H1 (cell line): ENCODE data around the gene CLDND1. TPM values are rescaled to one million over a fixed set of nuclear protein-coding genes. Genes with fewer than 3 reads are reported as not detected.

ENCODE experiments used
- SAP30 ChIP-seq: fragments of 300-600 bp; sonication (generic); IDR thresholded peaks from 2 replicates; pipeline ENCODE4 v1.7.1; 2012; ENCODE audit warnings: low read length, moderate library complexity, mild to moderate bottlenecking, inconsistent platforms; ENCODE audit not compliant: insufficient read depth, insufficient replicate concordance
- polyA plus RNA-seq, 7 experiments: library from polyadenylated mRNA; depleted of rRNA in 3 of 7; stranded (reverse) in 5 of 7; unstranded in 2 of 7; fragments of >200 nt in 5 of 7; fragments of 200-250 nt in 2 of 7; gene quantifications; 1 replicate in 5 of 7; 2 replicates in 1 of 7; 4 replicates in 1 of 7; pipeline versions ENCODE4 v1.2.1 to v1.2.3, GENCODE V29; 2011 to 2013; ENCODE audit warnings: missing spikeins in 2 of 7, mixed read lengths in 2 of 7
- total RNA-seq: library from RNA; stranded (reverse); fragmentation: NEBNext Ultra II Directional; extraction: Animal tissue kit (Norgen Biotek cat#: 25700); gene quantifications from 2 replicates; pipeline ENCODE4 v1.2.1, GENCODE V29; 2021

Gene CLDND1
- total and polyA plus RNA-seq, 2 of the 8 experiments (the other 6 are each of a cell fraction or from before 2014, with no cell fraction given): 68.2 to 152 TPM

GRCh38 chr3:98556164-98557130, 33.7 kb upstream of the CLDND1 start (continued):
- no peak for TF ChIP-seq SAP30
